Pancreas (tissue), 10 donors: ENCODE measurements around the gene CPNE7. TPM values are rescaled to one million over a fixed set of nuclear protein-coding genes. Genes with fewer than 3 reads are reported as not detected.
A peak's percentile ranks its signal among the peaks of the same experiment; 100 is the strongest.

Experiments used
- ATAC-seq, 4 donors: fragments of 200-7000 bp; cut with Tn5 transposase; one replicate each; pipeline versions ENCODE4 v1.8.0 to v1.9.1; 2020; ENCODE audit warnings: mild to moderate bottlenecking in 4 of 4, moderate library complexity in 4 of 4
- DNase-seq, 6 donors: peaks; one replicate each; pipeline ENCODE4 v3.0.0-alpha.2; 2020
- FAIRE-seq: peaks from 2 replicates; lab custom pipeline; 2012; peaks lifted over from hg19 to GRCh38; lab: Jason Lieb, UNC
- H3K27ac ChIP-seq, 4 donors: fragments of 200-600 bp; sonication (generic); 1 replicate in 3 of 4; 2 replicates in 1 of 4; pipeline versions ENCODE4 v1.5.0 to v1.8.0; 2020
- H3K27me3 ChIP-seq, 4 donors: fragments of 200-600 bp; one replicate each; pipeline ENCODE4 v1.8.0; 2021
- H3K36me3 ChIP-seq, 3 donors: fragments of 200-600 bp; sonication (generic) in 1 of 3; one replicate each; pipeline versions ENCODE4 v1.5.0 to v1.8.0; 2020 to 2021
- H3K4me1 ChIP-seq, 3 donors: fragments of 200-600 bp; one replicate each; pipeline ENCODE4 v1.8.0; 2021
- H3K4me3 ChIP-seq, 4 donors: fragments of 200-600 bp; sonication (generic) in 2 of 4; one replicate each; pipeline versions ENCODE4 v1.5.0 to v1.8.0; 2020 to 2021
- H3K9me3 ChIP-seq, 4 donors: fragments of 200-600 bp; one replicate each; pipeline ENCODE4 v1.8.0; 2021
- WGBS, 2 donors: extraction: QIAGEN DNeasy Blood & Tissue Kit; methylation state at CpG; one replicate each; pipeline ENCODE4 v1.1.7; 2013; 5-methylcytosine and 5-hydroxymethylcytosine counted together
- intact Hi-C, 3 donors: fragments of 100-400 bp; cut with DNase I; formaldehyde crosslinking; loops; one replicate each; pipeline versions ENCODE4 v1.11.1 to v1.14.2; 2022
- polyA plus RNA-seq, 2 donors: library from polyadenylated mRNA; stranded (reverse); fragments of 200-250 nt; gene quantifications; one replicate each; pipeline ENCODE4 v1.2.3, GENCODE V29; 2013
- total RNA-seq, 6 donors: library from RNA; stranded (reverse); fragmentation: NEBNext Ultra II Directional in 4 of 6; extraction: Animal tissue kit (Norgen Biotek cat#: 25700) in 4 of 6; gene quantifications; one replicate each; pipeline versions ENCODE4 v1.2.1 to v1.2.4, GENCODE V29; 2021 to 2023
- TF ChIP-seq, protein P1 (sequence below), 4 donors: fragments of 200-600 bp; sonication (generic) in 3 of 4; IDR thresholded peaks; one replicate each; pipeline versions ENCODE4 v1.5.0 to v1.8.0; 2021; ENCODE audit warnings: antibody characterized with exemption in 4 of 4
- donor health status: healthy with polysubstance abuse.
- donor health status: DM: no; HTN: no; CAD: no; lungs with moderate emphysema.
- donor health status: DM: no; HTN: no; CAD: no.
- donor health status: control.
- donor health status: control.
- donor health status: Bipolar disorder and iron deficiency.
- donor health status: DM: yes; HTN: yes; CAD: no.
- donor health status: DM: no; HTN: no; CAD: no.
- donor health status: DM: no; HTN: no; CAD: no.
- donor health status: DM: yes; HTN: yes; CAD: no.

Gene CPNE7
- total and polyA plus RNA-seq, 8 donors, result 0.12 to 4.5 (median 1.0) TPM

DNA sequence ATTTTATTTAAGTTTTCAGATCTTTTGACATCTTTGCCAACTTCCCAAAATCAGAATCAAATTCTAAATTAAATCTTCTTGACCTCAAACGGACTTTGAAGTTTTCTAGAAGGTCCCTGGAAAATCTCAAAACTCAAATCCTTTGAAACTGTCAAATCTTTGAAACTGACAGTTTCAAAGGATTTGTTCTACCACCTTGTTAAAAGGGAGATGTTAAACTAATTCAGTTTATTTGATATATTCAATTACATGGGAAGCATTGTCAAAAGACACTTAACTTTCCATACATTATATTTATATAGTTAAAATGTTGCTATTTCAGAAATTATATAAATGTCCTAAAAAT, 34.5 kb downstream of the CPNE7 start:
- TF ChIP-seq, protein P1, sequence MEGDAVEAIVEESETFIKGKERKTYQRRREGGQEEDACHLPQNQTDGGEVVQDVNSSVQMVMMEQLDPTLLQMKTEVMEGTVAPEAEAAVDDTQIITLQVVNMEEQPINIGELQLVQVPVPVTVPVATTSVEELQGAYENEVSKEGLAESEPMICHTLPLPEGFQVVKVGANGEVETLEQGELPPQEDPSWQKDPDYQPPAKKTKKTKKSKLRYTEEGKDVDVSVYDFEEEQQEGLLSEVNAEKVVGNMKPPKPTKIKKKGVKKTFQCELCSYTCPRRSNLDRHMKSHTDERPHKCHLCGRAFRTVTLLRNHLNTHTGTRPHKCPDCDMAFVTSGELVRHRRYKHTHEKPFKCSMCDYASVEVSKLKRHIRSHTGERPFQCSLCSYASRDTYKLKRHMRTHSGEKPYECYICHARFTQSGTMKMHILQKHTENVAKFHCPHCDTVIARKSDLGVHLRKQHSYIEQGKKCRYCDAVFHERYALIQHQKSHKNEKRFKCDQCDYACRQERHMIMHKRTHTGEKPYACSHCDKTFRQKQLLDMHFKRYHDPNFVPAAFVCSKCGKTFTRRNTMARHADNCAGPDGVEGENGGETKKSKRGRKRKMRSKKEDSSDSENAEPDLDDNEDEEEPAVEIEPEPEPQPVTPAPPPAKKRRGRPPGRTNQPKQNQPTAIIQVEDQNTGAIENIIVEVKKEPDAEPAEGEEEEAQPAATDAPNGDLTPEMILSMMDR (IDR thresholded peaks at IDR 0.05), result no peak

DNA sequence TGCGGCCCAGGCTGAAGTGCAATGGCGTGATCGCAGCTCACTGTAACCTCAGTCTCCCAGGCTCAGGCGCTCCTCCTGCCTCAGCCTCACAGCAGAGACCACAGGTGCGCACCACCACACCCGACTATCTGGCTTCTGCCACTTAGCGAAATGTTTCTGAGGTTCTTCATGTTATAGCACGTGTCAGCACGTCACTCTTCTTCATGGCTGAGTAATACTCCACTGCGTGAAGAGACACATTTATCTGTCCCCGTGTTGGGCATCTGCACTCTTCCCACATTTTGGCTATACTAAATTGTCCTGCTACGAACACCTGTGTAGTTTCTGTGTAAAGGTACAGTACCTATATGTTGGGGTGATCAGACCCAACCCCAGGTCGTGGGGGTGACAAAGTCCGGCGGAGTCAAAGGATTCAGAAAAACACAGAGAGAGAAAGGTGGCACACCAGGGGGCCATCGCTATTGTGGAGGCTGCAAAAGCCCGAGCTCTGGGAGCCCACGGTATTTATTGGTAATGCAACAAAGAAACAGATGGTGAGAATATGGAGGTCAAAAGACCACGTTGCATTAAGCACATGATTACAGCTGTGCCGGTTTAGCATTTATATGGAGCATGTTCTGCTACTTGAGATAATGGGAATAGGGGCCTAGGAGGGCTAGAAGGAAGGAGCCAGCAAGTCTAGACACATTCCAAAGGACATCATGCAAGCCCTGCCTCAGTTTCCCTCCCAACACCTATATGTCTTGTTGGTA, 37.0 kb downstream of the CPNE7 start:
- no peaks in the 10 kb centered on the region for H3K27me3 ChIP-seq
- intact Hi-C loops, result no loop called here
- no peak for ATAC-seq
- no peak for DNase-seq
- H3K36me3 ChIP-seq, result no peaks in the 10 kb centered on the region
- H3K27ac ChIP-seq, result peak overlapping the region in 3 of 4 donors; percentile 64 to 80 (median 66)
- TF ChIP-seq, protein P1 (IDR thresholded peaks at IDR 0.05), result no peak
- no peak overlapping the region for H3K4me3 ChIP-seq
- H3K4me1 ChIP-seq, result peaks cover 0 to 6% (median 3%) of the 10 kb centered on the region in 3 donors
- no peak for FAIRE-seq
- H3K9me3 ChIP-seq, result no peaks in the 10 kb centered on the region
- 89% methylated on average over 20 of the region's 20 CpGs for WGBS, 2 donors

More for the DNA sequence above, 34.5 kb downstream of the CPNE7 start:
- no peak for ATAC-seq
- no peak overlapping the region for H3K4me3 ChIP-seq
- no peak for DNase-seq
- no peaks in the 10 kb centered on the region for H3K27me3 ChIP-seq
- H3K4me1 ChIP-seq, result peaks cover 0 to 6% (median 3%) of the 10 kb centered on the region in 3 donors
- intact Hi-C loops, result no loop called here
- no peak for FAIRE-seq
- H3K9me3 ChIP-seq, result no peaks in the 10 kb centered on the region
- WGBS, 2 donors, result 79 to 81% methylated on average over 1 of the region's 1 CpG
- H3K27ac ChIP-seq, result no peak overlapping the region
- no peaks in the 10 kb centered on the region for H3K36me3 ChIP-seq

DNA sequence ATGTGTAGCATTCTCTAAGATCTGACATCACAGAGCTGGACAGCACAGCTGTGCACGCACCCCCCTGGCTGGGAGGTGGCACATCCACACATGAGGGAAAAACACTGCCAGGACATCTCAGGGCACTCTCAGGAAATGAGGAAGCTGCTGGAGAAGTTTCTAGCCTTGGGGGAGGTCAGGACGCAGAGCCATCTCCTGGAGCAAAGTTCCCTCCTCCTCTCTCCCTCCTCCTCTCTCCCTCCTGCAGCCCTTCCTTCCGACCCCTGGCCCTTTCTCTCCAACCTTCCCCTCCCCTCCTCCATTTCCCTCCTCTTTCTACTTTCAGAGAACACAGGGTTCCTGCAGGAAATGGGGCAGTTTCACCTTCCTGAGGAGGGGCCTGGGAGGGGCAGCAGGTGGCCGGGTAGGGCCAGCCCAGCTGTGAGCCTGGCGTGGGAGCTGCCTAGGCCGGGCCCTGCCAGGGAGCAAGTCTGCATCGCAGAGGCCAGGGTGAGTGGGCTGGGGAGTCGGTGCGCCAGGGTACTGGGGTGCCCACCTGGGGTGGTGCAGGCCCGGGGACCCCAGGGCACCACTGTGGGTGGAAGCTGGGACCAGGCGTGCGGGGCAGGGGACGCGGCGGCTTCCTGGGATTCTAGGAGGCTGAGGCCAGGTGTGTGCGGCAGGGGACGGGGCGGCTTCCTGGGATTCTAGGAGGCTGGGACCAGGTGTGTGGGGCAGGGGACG, 37.8 kb downstream of the CPNE7 start, which contains the start of gene DPEP1:
TSS of gene DPEP1 (plus strand) at position 412 of the 723 bp plus-strand sequence. CDS start 16,769 bp downstream, outside the sequence.
- FAIRE-seq, result no peak

DNA sequence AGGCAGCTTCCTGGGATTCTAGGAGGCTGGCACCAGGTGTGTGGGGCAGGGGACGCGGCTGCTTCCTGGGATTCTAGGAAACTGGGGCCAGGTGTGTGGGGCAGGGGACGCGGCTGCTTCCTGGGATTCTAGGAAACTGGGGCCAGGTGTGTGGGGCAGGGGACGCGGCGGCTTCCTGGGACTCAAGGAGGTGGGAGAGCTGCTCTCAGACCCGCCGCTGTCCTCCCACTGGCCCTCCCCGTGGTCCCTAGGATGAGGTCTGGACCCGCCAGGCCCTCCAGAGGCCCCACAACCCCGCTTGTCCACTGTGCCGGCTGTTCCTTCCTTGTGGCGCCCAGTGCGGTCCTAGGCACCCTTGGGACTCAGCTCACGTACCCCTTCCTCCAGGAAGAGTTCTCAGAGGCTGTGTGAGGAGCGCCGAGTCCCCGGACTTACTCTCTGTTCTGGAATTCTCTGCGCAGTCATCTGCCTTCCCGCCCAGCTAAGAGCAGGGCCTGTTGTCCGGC, 38.4 kb downstream of the CPNE7 start:
- no peaks in the 10 kb centered on the region for H3K27me3 ChIP-seq
- H3K9me3 ChIP-seq, result no peaks in the 10 kb centered on the region
- ATAC-seq (peak; percentile 39 to 60 (median 49)), DNase-seq (peak in 4 of 6 donors; percentile 54 to 77 (median 64)), FAIRE-seq (no peak)
- H3K36me3 ChIP-seq, result no peaks in the 10 kb centered on the region
- peaks cover 0 to 6% (median 3%) of the 10 kb centered on the region in 3 donors for H3K4me1 ChIP-seq
- TF ChIP-seq, protein P1 (IDR thresholded peaks at IDR 0.05), result no peak
- H3K4me3 ChIP-seq, result peak overlapping the region; percentile 9 to 52 (median 32)
- peak overlapping the region; percentile 48 to 80 (median 65) for H3K27ac ChIP-seq
- intact Hi-C loops, result no loop called here
- 30 to 40% methylated on average over 18 to 22 of the region's 22 CpGs for WGBS, 2 donors

More for the DNA sequence above, 37.8 kb downstream of the CPNE7 start, which contains the start of gene DPEP1:
- TF ChIP-seq, protein P1 (IDR thresholded peaks at IDR 0.05), result no peak
- ATAC-seq, result peak; percentile 89 to 95 (median 92)
- Histone ChIP-seq H3K36me3 (no peaks in the 10 kb centered on the region), H3K27me3 (no peaks in the 10 kb centered on the region), H3K4me1 (peaks cover 0 to 6% (median 3%) of the 10 kb centered on the region in 3 donors), H3K9me3 (no peaks in the 10 kb centered on the region), H3K4me3 (peak within 1 kb of the TSS; percentile 15 to 52 (median 36)), H3K27ac (peak within 1 kb of the TSS; percentile 64 to 80 (median 66))
- WGBS, 2 donors, result 30 to 32% methylated on average over 19 of the region's 19 CpGs
- intact Hi-C loops, result no loop called here
- peak; percentile 66 to 92 (median 84) for DNase-seq
